A673 (cell line): ENCODE results near the gene MDM1.

Experiments
- EZH2 ChIP-seq: fragments of 200-600 bp; sonication (generic); IDR thresholded peaks from 2 replicates; pipeline ENCODE4 v1.6.1; 2017; ENCODE audit warnings: borderline replicate concordance, low read depth, mild to moderate bottlenecking, mixed read lengths, antibody characterized with exemption, low read length; ENCODE audit not compliant: poor library complexity, severe bottlenecking
- TF ChIP-seq, protein P1 (sequence below): fragments of 300-800, 200-600 bp; sonication (generic); conservative IDR thresholded peaks from 2 replicates; pipeline ENCODE4 v1.5.1; 2017; ENCODE audit warnings: low read depth, mild to moderate bottlenecking, antibody characterized with exemption, low read length, moderate library complexity, mixed read lengths

DNA sequence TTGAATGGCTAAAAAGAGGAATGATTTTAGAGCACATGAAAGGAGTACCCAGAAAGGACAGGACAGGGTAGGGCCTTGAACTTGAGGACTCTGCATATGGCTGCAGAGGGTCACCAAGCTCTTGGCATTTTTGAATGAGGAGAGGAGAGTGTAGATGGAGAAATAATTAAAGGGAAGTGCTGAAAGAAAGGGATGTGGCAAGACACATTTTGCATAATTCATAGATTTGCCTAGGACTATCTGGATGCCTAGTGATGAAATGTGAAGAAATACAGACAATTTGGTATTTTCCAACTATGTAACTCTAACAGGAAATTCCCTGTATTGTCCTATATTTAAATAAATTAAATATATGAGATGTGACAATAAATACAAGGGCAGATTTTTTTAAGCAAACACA, 27.5 kb upstream of the MDM1 start:
- no peak for TF ChIP-seq EZH2
- TF ChIP-seq, protein P1, sequence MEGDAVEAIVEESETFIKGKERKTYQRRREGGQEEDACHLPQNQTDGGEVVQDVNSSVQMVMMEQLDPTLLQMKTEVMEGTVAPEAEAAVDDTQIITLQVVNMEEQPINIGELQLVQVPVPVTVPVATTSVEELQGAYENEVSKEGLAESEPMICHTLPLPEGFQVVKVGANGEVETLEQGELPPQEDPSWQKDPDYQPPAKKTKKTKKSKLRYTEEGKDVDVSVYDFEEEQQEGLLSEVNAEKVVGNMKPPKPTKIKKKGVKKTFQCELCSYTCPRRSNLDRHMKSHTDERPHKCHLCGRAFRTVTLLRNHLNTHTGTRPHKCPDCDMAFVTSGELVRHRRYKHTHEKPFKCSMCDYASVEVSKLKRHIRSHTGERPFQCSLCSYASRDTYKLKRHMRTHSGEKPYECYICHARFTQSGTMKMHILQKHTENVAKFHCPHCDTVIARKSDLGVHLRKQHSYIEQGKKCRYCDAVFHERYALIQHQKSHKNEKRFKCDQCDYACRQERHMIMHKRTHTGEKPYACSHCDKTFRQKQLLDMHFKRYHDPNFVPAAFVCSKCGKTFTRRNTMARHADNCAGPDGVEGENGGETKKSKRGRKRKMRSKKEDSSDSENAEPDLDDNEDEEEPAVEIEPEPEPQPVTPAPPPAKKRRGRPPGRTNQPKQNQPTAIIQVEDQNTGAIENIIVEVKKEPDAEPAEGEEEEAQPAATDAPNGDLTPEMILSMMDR = no peak
